LNCaP clone FGC (cell line): ENCODE measurements around the gene ZSCAN4.

Experiments used
- DNase-seq: peaks from one replicate; pipeline ENCODE4 v3.0.0-alpha.2; 2011; ENCODE audit warnings: low read depth
- H3K4me3 ChIP-seq: 2 replicates; pipeline ENCODE4 v1.5.1; 2011; ENCODE audit warnings: mild to moderate bottlenecking, low read depth, low read length, control low read depth
- TF ChIP-seq, protein P1 (sequence below): IDR thresholded peaks from 2 replicates; pipeline ENCODE4 v1.5.1; 2012; ENCODE audit warnings: mild to moderate bottlenecking; ENCODE audit not compliant: control insufficient read depth, insufficient read depth; ENCODE audit errors: extremely low read depth

ZSCAN4 gene

DNA sequence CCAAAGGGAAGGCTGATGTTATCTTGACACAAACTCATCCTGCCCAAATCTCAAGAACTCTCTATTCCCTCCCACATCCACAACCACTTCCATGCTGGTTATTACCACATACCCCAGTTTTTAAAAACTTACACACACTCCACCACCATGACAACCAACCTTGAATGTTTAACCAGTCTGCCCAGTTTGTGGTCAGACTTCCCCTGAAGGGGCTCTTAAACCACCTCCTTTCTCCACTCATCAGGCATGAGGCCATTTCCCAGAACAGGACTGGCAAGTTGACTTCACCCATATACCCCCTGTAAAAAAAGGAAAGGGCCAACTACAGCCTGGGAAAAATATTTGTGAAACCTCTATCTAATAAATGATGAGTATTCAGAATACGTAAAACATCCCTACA, 12.4 kb upstream of the ZSCAN4 start:
- H3K4me3 ChIP-seq = no peak overlapping the region
- TF ChIP-seq, protein P1, sequence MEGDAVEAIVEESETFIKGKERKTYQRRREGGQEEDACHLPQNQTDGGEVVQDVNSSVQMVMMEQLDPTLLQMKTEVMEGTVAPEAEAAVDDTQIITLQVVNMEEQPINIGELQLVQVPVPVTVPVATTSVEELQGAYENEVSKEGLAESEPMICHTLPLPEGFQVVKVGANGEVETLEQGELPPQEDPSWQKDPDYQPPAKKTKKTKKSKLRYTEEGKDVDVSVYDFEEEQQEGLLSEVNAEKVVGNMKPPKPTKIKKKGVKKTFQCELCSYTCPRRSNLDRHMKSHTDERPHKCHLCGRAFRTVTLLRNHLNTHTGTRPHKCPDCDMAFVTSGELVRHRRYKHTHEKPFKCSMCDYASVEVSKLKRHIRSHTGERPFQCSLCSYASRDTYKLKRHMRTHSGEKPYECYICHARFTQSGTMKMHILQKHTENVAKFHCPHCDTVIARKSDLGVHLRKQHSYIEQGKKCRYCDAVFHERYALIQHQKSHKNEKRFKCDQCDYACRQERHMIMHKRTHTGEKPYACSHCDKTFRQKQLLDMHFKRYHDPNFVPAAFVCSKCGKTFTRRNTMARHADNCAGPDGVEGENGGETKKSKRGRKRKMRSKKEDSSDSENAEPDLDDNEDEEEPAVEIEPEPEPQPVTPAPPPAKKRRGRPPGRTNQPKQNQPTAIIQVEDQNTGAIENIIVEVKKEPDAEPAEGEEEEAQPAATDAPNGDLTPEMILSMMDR = no peak
- DNase-seq = no peak

DNA sequence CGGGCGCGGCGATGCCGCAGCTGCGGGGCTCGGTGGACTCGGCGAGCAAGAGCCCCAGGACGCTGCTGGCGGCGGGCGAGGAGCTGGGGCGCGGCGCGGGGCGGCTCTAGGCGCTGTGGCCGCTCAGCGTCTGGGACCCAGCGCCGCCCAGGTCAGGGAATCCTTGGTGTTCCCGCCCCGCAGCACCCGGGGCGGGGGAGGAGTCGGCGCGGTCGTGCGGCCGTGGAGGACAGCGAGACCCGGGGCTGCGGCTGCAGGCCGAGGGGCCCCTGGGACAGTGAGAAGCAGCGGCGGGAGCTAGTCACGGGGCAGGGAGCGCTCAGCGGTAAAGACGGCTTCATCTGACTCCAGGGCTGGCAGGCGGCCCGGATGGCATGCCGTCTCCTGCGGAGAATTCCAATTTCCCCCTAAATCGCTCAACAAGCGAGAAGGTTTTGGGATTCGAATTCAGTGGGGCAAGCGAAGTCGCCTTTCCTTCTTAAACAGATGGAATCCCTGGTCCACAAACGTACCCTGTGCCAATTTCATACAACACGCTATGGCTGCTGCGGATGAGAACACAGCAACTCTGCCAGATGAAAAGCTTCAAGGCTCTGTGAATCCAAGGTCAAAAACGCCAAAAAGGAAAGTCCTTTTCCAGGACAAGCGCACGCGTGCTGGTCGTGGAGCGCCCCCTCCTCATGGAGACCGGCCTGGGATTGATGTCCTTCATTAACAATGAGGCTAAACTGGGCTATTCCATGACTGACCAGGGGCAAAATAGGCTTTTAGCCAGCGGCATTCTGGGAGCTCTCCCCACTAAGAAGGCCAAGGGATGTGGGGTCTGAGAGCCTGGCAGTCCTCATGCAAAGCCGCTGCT, 4.2 kb upstream of the ZSCAN4 start:
- no peak for DNase-seq
- peak overlapping the region; percentile 44 for H3K4me3 ChIP-seq
- TF ChIP-seq, protein P1 = no peak

DNA sequence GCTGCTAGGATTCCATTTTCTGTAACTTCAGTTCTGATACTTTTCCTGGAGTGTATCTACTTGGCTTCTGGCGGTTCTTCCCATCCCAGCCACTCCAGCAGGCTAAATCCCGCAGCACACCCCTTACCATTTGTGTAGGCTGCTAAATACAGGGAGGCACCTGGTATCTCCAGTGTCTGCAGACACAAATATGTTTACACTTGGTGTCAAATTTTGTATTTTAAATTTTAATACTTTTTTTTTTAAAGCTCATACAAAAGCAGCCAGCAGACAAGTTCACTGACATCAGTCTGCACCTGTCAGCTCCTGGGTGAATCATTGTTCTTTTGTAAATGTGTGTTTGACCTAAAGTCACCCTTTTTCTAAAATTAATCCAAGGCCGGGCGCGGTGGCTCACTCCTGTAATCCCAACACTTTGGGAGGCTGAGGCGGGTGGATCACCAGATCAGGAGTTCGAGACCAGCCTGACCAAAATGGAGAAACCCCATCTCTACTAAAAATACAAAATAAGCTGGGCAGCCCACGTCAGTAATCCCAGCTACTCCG, 3.4 kb upstream of the ZSCAN4 start:
- no peak overlapping the region for H3K4me3 ChIP-seq
- TF ChIP-seq, protein P1 = no peak
- DNase-seq = no peak

DNA sequence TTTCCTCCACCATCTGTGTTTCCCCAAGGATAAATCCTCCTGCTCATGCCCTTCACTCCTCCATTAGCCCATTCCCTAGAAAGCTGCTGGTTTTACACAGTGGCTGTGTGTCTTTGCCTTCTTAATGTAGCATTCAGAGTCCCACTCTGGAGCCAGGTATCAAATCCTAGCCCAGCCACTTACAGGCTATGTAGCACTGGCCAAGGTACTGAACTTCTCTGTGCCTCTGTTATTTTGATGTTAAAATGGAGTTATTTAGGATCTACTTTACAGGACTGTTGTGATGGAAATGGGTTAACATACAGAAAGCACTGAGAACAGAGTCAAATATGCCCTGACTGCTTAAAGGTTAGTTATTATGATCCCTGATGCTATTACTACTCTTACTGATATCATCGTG, 1.5 kb upstream of the ZSCAN4 start:
- H3K4me3 ChIP-seq = no peak overlapping the region
- no peak for DNase-seq
- TF ChIP-seq, protein P1 = no peak

DNA sequence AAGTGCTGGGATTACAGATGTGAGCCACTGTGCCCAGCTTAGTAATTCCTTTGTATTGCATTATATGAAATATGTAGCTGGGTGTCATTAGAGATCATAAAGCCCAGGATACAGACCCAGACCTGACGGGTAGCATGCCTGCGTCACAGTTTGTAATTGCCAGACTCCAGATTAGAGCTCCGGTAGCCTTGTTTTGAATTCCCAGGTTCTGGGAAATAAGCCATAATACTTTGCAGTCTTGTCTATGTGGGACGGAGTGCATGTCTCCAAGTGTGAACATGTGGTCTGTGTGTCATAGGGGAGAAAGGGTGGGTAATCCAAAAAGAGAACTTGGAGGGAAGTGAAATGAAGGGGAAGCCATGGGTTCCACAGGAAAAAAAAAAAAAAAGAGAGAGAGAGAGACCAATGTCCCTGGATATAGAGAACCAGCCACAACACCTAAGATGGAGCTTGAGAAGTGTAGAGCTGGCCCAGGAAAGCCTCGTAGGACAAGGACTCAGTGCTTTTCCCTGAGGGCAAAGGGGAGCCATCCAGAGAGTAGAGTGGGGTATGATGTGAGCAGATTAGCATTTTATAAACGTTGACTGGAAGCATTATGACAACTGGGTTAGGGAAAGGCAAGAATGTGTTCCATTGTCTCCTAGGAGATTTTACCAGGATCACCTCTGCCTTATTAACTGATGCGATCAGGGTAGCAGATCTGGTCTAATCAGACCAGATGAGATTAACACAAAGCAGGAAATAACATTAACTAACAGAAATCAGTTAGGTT, 2.6 kb downstream of the ZSCAN4 start:
- TF ChIP-seq, protein P1 = no peak
- H3K4me3 ChIP-seq = no peak overlapping the region

DNA sequence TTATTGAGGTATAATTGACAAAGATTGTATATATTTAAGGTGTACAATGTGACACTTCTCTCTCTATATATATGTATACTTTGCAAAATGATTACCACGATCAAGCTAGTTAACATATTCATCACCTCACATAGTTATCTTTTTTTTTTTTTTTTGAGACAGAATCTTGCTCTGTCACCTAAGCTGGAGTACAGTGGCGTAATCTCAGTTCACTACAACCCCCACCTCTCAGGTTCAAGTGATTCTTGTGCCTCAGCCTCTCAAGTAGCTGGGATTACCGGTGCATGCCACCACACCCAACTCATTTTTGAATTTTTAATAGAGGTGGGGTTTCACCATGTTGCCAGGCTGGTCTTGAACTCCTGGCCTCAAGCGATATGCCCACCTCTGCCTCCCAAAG, 3.7 kb downstream of the ZSCAN4 start:
- no peak for DNase-seq
- TF ChIP-seq, protein P1 = no peak
- no peak overlapping the region for H3K4me3 ChIP-seq

More for the DNA sequence above, 2.6 kb downstream of the ZSCAN4 start:
- DNase-seq = no peak
